Measurements from ENCODE around the gene CCL5.

- TF ChIP-seq TAF1 (IDR thresholded peaks at IDR 0.05; ENCODE audit: borderline replicate concordance, insufficient read depth, low read length) (no peak), POLR2AphosphoS5 (IDR thresholded peaks at IDR 0.05; ENCODE audit: low read depth, low read length) (no peak), SIN3A (IDR thresholded peaks at IDR 0.05; ENCODE audit: borderline replicate concordance, insufficient read depth, low read length) (no peak), FOXP2 (optimal IDR thresholded peaks at IDR 0.05; ENCODE audit: borderline replicate concordance, extremely low read depth, extremely low read length, insufficient read depth) (no peak)
- TF ChIP-seq, protein P1, sequence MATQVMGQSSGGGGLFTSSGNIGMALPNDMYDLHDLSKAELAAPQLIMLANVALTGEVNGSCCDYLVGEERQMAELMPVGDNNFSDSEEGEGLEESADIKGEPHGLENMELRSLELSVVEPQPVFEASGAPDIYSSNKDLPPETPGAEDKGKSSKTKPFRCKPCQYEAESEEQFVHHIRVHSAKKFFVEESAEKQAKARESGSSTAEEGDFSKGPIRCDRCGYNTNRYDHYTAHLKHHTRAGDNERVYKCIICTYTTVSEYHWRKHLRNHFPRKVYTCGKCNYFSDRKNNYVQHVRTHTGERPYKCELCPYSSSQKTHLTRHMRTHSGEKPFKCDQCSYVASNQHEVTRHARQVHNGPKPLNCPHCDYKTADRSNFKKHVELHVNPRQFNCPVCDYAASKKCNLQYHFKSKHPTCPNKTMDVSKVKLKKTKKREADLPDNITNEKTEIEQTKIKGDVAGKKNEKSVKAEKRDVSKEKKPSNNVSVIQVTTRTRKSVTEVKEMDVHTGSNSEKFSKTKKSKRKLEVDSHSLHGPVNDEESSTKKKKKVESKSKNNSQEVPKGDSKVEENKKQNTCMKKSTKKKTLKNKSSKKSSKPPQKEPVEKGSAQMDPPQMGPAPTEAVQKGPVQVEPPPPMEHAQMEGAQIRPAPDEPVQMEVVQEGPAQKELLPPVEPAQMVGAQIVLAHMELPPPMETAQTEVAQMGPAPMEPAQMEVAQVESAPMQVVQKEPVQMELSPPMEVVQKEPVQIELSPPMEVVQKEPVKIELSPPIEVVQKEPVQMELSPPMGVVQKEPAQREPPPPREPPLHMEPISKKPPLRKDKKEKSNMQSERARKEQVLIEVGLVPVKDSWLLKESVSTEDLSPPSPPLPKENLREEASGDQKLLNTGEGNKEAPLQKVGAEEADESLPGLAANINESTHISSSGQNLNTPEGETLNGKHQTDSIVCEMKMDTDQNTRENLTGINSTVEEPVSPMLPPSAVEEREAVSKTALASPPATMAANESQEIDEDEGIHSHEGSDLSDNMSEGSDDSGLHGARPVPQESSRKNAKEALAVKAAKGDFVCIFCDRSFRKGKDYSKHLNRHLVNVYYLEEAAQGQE (IDR thresholded peaks at IDR 0.05; ENCODE audit: insufficient read depth in 1 of 2, low read depth in 2 of 2, low read length in 2 of 2): no peak
Measured at GRCh38 chr17:35864853-35865252, 15.3 kb downstream of the CCL5 start.

All from PFSK-1 (cell line).